Astrocyte (in vitro differentiated cells and primary cell): ENCODE results near the gene ZNF513. TPM values are rescaled to one million over a fixed set of nuclear protein-coding genes. Genes with fewer than 3 reads are reported as not detected.

Experiments
- DNase-seq: peaks from one replicate; pipeline ENCODE4 v3.0.0-alpha.2; 2010; ENCODE audit warnings: low read depth
- FAIRE-seq: peaks from 2 replicates; lab custom pipeline; 2011; peaks lifted over from hg19 to GRCh38; lab: Jason Lieb, UNC
- H2AFZ ChIP-seq: 2 replicates; pipeline ENCODE4 v1.6.0; 2012; ENCODE audit warnings: low read depth, low read length, inconsistent platforms
- H3K27ac ChIP-seq: 2 replicates; pipeline ENCODE4 v1.5.1; 2011; ENCODE audit warnings: low read depth, low read length, inconsistent platforms
- H3K27me3 ChIP-seq: 2 replicates; pipeline ENCODE4 v1.6.0; 2011; ENCODE audit warnings: low read length, inconsistent platforms; ENCODE audit not compliant: insufficient read depth
- H3K36me3 ChIP-seq: 2 replicates; pipeline ENCODE4 v1.5.1; 2011; ENCODE audit warnings: low read length, inconsistent platforms; ENCODE audit not compliant: insufficient read depth
- H3K4me1 ChIP-seq: 2 replicates; pipeline ENCODE4 v1.5.1; 2011; ENCODE audit warnings: low read length, inconsistent platforms; ENCODE audit not compliant: insufficient read depth
- H3K4me2 ChIP-seq: 2 replicates; pipeline ENCODE4 v1.6.0; 2012; ENCODE audit warnings: low read length, inconsistent platforms
- H3K4me3 ChIP-seq: 2 replicates; pipeline ENCODE4 v1.5.1; 2011; ENCODE audit warnings: low read depth, mild to moderate bottlenecking, low read length, inconsistent platforms; ENCODE audit not compliant: insufficient read depth
- H3K79me2 ChIP-seq: 2 replicates; pipeline ENCODE4 v1.6.0; 2012; ENCODE audit warnings: mild to moderate bottlenecking, low read length, inconsistent platforms; ENCODE audit not compliant: insufficient read depth
- H3K9ac ChIP-seq: 2 replicates; pipeline ENCODE4 v1.6.0; 2012; ENCODE audit warnings: mild to moderate bottlenecking, low read length, inconsistent platforms
- H3K9me3 ChIP-seq: 2 replicates; pipeline ENCODE4 v1.5.1; 2012; ENCODE audit warnings: low read depth, mild to moderate bottlenecking, low read length, inconsistent platforms; ENCODE audit not compliant: insufficient read depth
- H4K20me1 ChIP-seq: 2 replicates; pipeline ENCODE4 v1.6.0; 2012; ENCODE audit warnings: low read length, inconsistent platforms; ENCODE audit not compliant: insufficient read depth
- H3K27ac Mint-ChIP-seq: one replicate; pipeline ENCODE4 v1.8.0; 2021; ENCODE audit warnings: mild to moderate bottlenecking, mixed read lengths; ENCODE audit not compliant: unreplicated experiment
- H3K27me3 Mint-ChIP-seq: one replicate; pipeline ENCODE4 v1.8.0; 2021; ENCODE audit warnings: low read depth, mixed read lengths; ENCODE audit not compliant: unreplicated experiment
- H3K36me3 Mint-ChIP-seq: one replicate; pipeline ENCODE4 v1.8.0; 2021; ENCODE audit warnings: low read depth, mixed read lengths; ENCODE audit not compliant: unreplicated experiment
- H3K4me1 Mint-ChIP-seq: one replicate; pipeline ENCODE4 v1.8.0; 2021; ENCODE audit warnings: low read depth, mixed read lengths; ENCODE audit not compliant: unreplicated experiment
- H3K4me3 Mint-ChIP-seq: one replicate; pipeline ENCODE4 v1.8.0; 2021; ENCODE audit warnings: mild to moderate bottlenecking, moderate library complexity, mixed read lengths; ENCODE audit not compliant: unreplicated experiment
- H3K9me3 Mint-ChIP-seq: one replicate; pipeline ENCODE4 v1.8.0; 2021; ENCODE audit warnings: mild to moderate bottlenecking, mixed read lengths; ENCODE audit not compliant: unreplicated experiment
- EZH2 ChIP-seq: IDR thresholded peaks from 2 replicates; pipeline ENCODE4 v1.6.1; 2012; ENCODE audit warnings: mild to moderate bottlenecking, low read length, inconsistent platforms; ENCODE audit not compliant: insufficient read depth
- total RNA-seq: library from RNA; stranded (reverse); gene quantifications from 2 replicates; pipeline ENCODE4 v1.2.1, GENCODE V29; 2021
- TF ChIP-seq, protein P1 (sequence below): IDR thresholded peaks from 2 replicates; pipeline ENCODE4 v1.5.1; 2011; ENCODE audit warnings: low read depth, mild to moderate bottlenecking, inconsistent platforms, low read length, moderate library complexity; ENCODE audit not compliant: insufficient read depth

ZNF513 gene
- total RNA-seq, 1 donor from 2014 or later: 13.5 TPM

DNA sequence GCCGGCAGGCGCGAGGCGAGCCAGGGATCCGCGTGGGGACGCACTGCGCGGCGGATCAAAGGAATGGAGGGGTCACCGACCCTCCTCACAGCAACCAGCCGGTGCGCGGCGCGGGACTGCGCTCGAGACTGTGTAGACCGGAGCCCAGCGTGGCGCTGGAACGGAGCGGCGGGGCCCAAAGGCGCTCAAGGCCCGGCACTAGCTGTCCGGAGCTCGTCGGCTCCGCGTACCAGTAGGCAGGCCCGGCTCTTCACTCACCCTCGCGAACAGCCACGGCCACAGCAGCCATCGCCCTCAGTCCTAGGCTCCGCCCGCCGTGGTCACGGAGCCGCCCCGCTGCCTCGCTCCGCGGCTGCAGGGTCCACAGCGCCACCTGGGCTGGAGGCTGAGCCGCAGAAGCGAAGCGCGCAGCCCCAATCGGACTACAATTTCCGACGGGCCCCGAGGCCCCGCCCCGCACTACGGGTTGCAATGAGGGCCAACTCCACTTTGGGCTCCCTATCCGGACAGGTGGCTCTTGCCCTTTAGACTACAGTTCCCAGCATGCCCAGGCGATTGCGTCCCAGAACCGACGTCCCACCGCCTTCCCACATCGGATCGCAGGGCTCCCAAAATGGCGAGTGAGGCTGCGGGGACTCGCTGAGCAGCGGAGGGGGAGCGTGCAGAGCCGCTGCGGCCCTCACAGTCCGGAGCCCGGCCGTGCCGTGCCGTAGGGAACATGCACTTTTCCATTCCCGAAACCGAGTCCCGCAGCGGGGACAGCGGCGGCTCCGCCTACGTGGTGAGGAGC, 10.3 kb downstream of the ZNF513 start, which contains the start of the genes EIF2B4 and SNX17:
Gene EIF2B4 (minus strand): TSS at position 313 of the 790 bp plus-strand sequence. CDS start 24 bp downstream, at position 289.
Gene SNX17 (plus strand): TSS at position 591 of the 790 bp plus-strand sequence. CDS start 128 bp downstream, at position 719.
- no peaks in the 10 kb centered on the region for H3K27me3 ChIP-seq
- no peak for TF ChIP-seq EZH2
- TF ChIP-seq, protein P1, sequence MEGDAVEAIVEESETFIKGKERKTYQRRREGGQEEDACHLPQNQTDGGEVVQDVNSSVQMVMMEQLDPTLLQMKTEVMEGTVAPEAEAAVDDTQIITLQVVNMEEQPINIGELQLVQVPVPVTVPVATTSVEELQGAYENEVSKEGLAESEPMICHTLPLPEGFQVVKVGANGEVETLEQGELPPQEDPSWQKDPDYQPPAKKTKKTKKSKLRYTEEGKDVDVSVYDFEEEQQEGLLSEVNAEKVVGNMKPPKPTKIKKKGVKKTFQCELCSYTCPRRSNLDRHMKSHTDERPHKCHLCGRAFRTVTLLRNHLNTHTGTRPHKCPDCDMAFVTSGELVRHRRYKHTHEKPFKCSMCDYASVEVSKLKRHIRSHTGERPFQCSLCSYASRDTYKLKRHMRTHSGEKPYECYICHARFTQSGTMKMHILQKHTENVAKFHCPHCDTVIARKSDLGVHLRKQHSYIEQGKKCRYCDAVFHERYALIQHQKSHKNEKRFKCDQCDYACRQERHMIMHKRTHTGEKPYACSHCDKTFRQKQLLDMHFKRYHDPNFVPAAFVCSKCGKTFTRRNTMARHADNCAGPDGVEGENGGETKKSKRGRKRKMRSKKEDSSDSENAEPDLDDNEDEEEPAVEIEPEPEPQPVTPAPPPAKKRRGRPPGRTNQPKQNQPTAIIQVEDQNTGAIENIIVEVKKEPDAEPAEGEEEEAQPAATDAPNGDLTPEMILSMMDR: peak; percentile 58
- FAIRE-seq (no peak), DNase-seq (peak; percentile 98)
- H3K36me3 ChIP-seq: peaks cover 38% of the 10 kb centered on the region
- H3K4me2 ChIP-seq: peak within 1 kb of the TSS; percentile 91
- peak within 1 kb of the TSS; percentile 79 for H3K4me3 ChIP-seq
- peaks cover 23% of the 10 kb centered on the region for H3K4me1 ChIP-seq
- H3K9ac ChIP-seq: peak within 1 kb of the TSS; percentile 97
- Mint-ChIP-seq H3K4me3 (peak within 1 kb of the TSS; percentile 96), H3K36me3 (peaks cover 13% of the 10 kb centered on the region), H3K9me3 (peaks cover 2% of the 10 kb centered on the region), H3K4me1 (peaks cover 23% of the 10 kb centered on the region), H3K27ac (peak within 1 kb of the TSS; percentile 96), H3K27me3 (no peaks in the 10 kb centered on the region)
- H3K27ac ChIP-seq: peak within 1 kb of the TSS; percentile 85
- no peaks in the 10 kb centered on the region for H3K9me3 ChIP-seq
- peak within 1 kb of the TSS; percentile 92 for H2AFZ ChIP-seq
- H3K79me2 ChIP-seq: peaks cover 75% of the 10 kb centered on the region
- H4K20me1 ChIP-seq: peaks cover 48% of the 10 kb centered on the region

DNA sequence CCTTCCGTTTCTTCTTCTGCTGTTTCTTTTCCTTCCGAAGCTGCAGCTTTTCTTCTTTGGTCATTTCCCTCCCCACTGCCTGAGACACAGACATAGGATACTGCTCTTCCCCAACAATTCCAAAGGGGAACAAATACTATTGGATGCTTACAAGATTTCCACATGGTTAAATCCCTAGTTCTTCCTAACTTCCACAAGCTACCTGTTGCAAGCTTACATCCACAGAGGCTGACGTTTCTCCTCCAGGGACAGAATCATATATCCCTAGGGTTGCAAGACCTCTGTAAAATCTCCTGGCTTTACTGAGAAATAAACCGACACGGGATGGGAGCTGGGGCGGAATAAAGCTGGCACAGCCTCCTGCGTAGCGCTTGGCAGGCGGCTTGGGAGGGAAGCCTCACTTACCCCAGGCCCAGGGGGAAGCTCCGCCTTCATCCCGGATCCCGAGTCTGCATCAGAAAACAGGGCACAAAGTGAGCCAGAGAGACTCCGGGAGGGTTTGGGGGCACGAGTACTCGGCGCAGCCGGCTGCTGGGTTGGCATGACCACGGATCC, 11.0 kb downstream of the ZNF513 start:
- Histone ChIP-seq H3K4me2 (peak overlapping the region; percentile 91), H3K9me3 (no peaks in the 10 kb centered on the region), H3K27ac (peak overlapping the region; percentile 74), H3K36me3 (peaks cover 38% of the 10 kb centered on the region), H3K4me1 (peaks cover 23% of the 10 kb centered on the region), H3K79me2 (peaks cover 70% of the 10 kb centered on the region), H3K9ac (peak overlapping the region; percentile 97), H3K4me3 (peak overlapping the region; percentile 79), H3K27me3 (no peaks in the 10 kb centered on the region), H2AFZ (peak overlapping the region; percentile 92), H4K20me1 (peaks cover 44% of the 10 kb centered on the region)
- FAIRE-seq: no peak
- H3K4me3 Mint-ChIP-seq: peak overlapping the region; percentile 96
- peak; percentile 47 for DNase-seq
- H3K27ac Mint-ChIP-seq: peak overlapping the region; percentile 91
- peaks cover 2% of the 10 kb centered on the region for H3K9me3 Mint-ChIP-seq
- H3K27me3 Mint-ChIP-seq: no peaks in the 10 kb centered on the region
- no peak for TF ChIP-seq EZH2
- TF ChIP-seq, protein P1: no peak
- peaks cover 23% of the 10 kb centered on the region for H3K4me1 Mint-ChIP-seq
- peaks cover 12% of the 10 kb centered on the region for H3K36me3 Mint-ChIP-seq
